Chondrocyte (in vitro differentiated cells): Measurements from ENCODE around the gene MAML3. TPM values are rescaled to one million over a fixed set of nuclear protein-coding genes. Genes with fewer than 3 reads are reported as not detected.

Experiments
- DNase-seq: peaks from one replicate; pipeline ENCODE4 v3.0.0; 2021; ENCODE audit warnings: mixed read lengths, low spot score
- H3K27ac Mint-ChIP-seq: one replicate; pipeline ENCODE4 v1.8.0; 2021; ENCODE audit warnings: mild to moderate bottlenecking, moderate library complexity, mixed read lengths; ENCODE audit not compliant: unreplicated experiment
- H3K27me3 Mint-ChIP-seq: 2 replicates; pipeline ENCODE4 v1.8.0; 2021; ENCODE audit warnings: low read depth, mixed read lengths
- H3K36me3 Mint-ChIP-seq: 2 replicates; pipeline ENCODE4 v1.8.0; 2021; ENCODE audit warnings: low read depth, mixed read lengths
- H3K4me1 Mint-ChIP-seq: 2 replicates; pipeline ENCODE4 v1.8.0; 2021; ENCODE audit warnings: low read depth, mild to moderate bottlenecking, mixed read lengths
- H3K4me3 Mint-ChIP-seq: one replicate; pipeline ENCODE4 v1.8.0; 2021; ENCODE audit warnings: mild to moderate bottlenecking, moderate library complexity, mixed read lengths; ENCODE audit not compliant: unreplicated experiment
- H3K9me3 Mint-ChIP-seq: 2 replicates; pipeline ENCODE4 v1.8.0; 2021; ENCODE audit warnings: low read depth, mixed read lengths
- total RNA-seq: library from RNA; stranded (reverse); gene quantifications from 3 replicates; pipeline ENCODE4 v1.2.1, GENCODE V29; 2021
- TF ChIP-seq, protein P1 (sequence below): fragments of 200-600 bp; sonication (generic); IDR thresholded peaks from 2 replicates; pipeline ENCODE4 v1.5.0; 2021; ENCODE audit warnings: antibody characterized with exemption, mild to moderate bottlenecking, moderate library complexity

Gene MAML3
- total RNA-seq, 1 donor from 2014 or later: 1.6 TPM

DNA sequence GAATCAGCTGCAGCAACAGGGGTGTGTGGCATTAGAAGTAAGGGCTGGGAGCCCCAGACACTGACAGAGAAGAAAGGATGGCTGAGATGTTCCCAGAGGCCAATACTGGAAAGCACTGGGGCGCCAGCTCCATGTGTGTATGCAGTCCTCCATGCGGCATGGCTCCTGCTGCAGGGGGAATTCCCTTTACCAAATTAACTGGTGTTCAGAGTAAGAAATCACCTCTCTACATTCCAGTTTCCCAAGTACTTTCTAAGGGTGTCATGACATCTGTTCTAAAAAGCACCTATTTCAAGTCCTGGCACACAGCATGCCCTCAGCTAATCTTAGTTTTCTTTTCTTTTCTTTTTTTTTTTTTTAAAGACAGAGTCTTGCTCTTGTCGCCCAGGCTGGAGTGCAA lies 98.0 kb downstream of the MAML3 start:
- no peak for DNase-seq
- H3K27ac Mint-ChIP-seq: no peak overlapping the region
- no peak overlapping the region for H3K4me3 Mint-ChIP-seq
- TF ChIP-seq, protein P1, sequence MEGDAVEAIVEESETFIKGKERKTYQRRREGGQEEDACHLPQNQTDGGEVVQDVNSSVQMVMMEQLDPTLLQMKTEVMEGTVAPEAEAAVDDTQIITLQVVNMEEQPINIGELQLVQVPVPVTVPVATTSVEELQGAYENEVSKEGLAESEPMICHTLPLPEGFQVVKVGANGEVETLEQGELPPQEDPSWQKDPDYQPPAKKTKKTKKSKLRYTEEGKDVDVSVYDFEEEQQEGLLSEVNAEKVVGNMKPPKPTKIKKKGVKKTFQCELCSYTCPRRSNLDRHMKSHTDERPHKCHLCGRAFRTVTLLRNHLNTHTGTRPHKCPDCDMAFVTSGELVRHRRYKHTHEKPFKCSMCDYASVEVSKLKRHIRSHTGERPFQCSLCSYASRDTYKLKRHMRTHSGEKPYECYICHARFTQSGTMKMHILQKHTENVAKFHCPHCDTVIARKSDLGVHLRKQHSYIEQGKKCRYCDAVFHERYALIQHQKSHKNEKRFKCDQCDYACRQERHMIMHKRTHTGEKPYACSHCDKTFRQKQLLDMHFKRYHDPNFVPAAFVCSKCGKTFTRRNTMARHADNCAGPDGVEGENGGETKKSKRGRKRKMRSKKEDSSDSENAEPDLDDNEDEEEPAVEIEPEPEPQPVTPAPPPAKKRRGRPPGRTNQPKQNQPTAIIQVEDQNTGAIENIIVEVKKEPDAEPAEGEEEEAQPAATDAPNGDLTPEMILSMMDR: no peak
- H3K27me3 Mint-ChIP-seq: no peaks in the 10 kb centered on the region
- H3K9me3 Mint-ChIP-seq: no peaks in the 10 kb centered on the region
- H3K36me3 Mint-ChIP-seq: no peaks in the 10 kb centered on the region
- H3K4me1 Mint-ChIP-seq: peaks cover 42% of the 10 kb centered on the region

DNA sequence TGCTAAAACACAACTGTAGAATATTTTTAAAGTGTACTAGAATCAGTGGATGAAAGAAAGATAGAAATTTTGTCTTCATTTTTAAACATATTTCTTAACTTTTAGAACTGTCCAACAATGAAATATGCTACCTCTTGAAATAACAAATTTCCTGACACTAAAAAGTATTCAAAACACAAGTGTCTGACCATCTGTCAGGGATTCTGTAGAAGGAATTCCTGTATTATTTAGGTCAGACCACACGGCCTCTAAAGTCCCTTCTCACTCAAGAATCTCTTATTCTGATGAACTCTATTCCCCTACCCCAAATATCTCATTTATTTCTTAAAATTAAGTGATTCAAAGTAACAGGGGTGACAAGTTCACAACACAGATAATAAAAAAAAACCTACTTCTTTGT lies 99.1 kb downstream of the MAML3 start:
- Mint-ChIP-seq H3K4me3 (no peak overlapping the region), H3K27ac (no peak overlapping the region), H3K9me3 (no peaks in the 10 kb centered on the region), H3K36me3 (no peaks in the 10 kb centered on the region), H3K27me3 (no peaks in the 10 kb centered on the region), H3K4me1 (peaks cover 42% of the 10 kb centered on the region)
- DNase-seq: no peak
- TF ChIP-seq, protein P1: no peak

DNA sequence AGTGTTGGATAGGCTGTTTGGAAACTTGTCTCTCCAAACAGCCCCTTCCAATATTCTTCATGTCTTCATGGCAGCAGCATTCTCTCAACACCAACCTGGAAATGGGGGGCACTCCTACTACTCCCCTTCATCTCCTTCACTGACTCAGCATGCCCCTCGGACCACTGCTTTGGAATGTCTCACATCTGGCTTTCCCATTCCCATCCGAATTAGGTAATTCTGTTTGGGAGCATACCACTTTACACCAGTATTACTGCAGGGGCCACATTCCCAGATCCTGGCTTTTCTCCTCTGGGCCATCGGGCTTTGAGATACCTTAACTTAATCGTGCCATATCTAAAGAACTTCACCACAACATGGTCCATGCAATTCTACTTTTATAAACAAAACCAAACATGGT lies 100.8 kb downstream of the MAML3 start:
- peaks cover 46% of the 10 kb centered on the region for H3K4me1 Mint-ChIP-seq
- no peaks in the 10 kb centered on the region for H3K27me3 Mint-ChIP-seq
- H3K4me3 Mint-ChIP-seq: no peak overlapping the region
- TF ChIP-seq, protein P1: no peak
- H3K36me3 Mint-ChIP-seq: no peaks in the 10 kb centered on the region
- H3K27ac Mint-ChIP-seq: no peak overlapping the region
- no peak for DNase-seq
- no peaks in the 10 kb centered on the region for H3K9me3 Mint-ChIP-seq

DNA sequence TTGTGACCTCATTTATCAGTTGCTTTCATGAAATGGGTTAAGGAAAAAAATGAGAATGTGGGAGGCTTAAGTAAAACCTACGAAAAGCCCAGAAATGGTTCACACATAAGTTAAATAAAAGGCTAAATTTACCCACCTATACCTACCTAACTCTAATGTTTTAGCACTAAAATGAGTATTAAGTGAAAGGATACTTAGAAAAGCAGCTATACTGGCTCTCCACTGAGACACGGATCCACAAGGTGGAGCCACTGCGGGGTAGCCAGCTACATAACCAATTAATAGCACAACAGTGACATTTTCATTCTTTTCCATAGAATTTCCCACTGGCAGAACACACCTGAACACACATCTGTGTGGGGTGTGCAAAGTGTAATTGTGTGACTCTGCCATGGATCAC lies 101.9 kb downstream of the MAML3 start:
- Mint-ChIP-seq H3K4me1 (peaks cover 52% of the 10 kb centered on the region), H3K9me3 (no peaks in the 10 kb centered on the region), H3K36me3 (no peaks in the 10 kb centered on the region), H3K27ac (no peak overlapping the region), H3K27me3 (no peaks in the 10 kb centered on the region), H3K4me3 (no peak overlapping the region)
- no peak for DNase-seq
- TF ChIP-seq, protein P1: peak; percentile 79

DNA sequence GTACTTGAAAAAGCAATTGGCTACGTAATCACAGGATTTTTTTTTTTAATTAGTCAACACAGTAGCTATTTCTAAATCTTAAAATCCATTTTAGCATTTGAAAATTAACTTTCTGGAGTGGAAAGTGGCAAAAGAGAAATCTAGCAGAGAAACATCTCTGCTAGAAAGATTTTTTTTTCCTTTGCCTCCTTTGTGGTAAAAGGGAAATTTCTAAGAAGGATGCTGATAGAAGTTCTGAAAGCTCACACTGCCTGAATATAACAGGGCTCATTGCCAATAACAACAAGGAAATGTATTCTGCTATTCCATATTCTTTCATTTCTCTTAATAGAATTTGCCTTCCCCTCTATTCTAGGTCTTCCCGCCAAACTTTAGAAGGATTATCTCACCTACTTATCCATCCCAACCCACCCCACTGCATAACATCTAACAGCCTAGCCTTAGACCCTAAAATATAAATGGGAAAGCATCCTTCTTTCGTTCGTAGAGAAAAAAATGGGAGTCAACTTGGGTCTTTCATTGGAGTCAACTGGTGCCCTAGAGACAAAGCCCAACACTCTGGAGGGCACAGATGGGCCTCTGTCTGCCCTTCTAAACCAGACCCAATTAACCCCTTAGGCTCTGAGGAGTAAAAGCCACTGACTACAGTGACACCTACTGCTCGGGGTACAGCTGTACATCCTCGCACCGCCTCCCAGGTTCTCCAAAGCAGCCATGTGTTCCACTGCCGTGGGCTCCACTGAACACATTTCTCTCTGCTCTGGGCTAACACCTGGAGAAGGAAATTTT lies 103.9 kb downstream of the MAML3 start:
- DNase-seq: no peak
- Mint-ChIP-seq H3K36me3 (no peaks in the 10 kb centered on the region), H3K4me1 (peaks cover 54% of the 10 kb centered on the region), H3K4me3 (peak overlapping the region; percentile 60), H3K27ac (no peak overlapping the region), H3K27me3 (no peaks in the 10 kb centered on the region), H3K9me3 (no peaks in the 10 kb centered on the region)
- TF ChIP-seq, protein P1: peak; percentile 70
